Mucosa of descending colon (tissue), 3 donors: ENCODE results near the gene CEND1. TPM values are rescaled to one million over a fixed set of nuclear protein-coding genes. Genes with fewer than 3 reads are reported as not detected.

ENCODE experiments used
- ATAC-seq: fragments of 200-7000 bp; cut with Tn5 transposase; one replicate; pipeline ENCODE4 v1.9.1; 2020; ENCODE audit warnings: mild to moderate bottlenecking, moderate library complexity
- DNase-seq, 3 donors: peaks; one replicate each; pipeline ENCODE4 v3.0.0-alpha.2; 2020
- H3K36me3 ChIP-seq: fragments of 200-600 bp; one replicate; pipeline ENCODE4 v1.8.0; 2021; ENCODE audit warnings: low read depth, mild to moderate bottlenecking
- H3K4me1 ChIP-seq: fragments of 200-600 bp; one replicate; pipeline ENCODE4 v1.8.0; 2021; ENCODE audit warnings: low read depth, mild to moderate bottlenecking
- H3K4me3 ChIP-seq: fragments of 200-600 bp; one replicate; pipeline ENCODE4 v1.8.0; 2021; ENCODE audit warnings: mild to moderate bottlenecking
- H3K9me3 ChIP-seq: fragments of 200-600 bp; one replicate; pipeline ENCODE4 v1.8.0; 2021; ENCODE audit warnings: mild to moderate bottlenecking
- intact Hi-C, 2 donors: fragments of 100-400 bp; cut with DNase I in 1 of 2; cut with micrococcal nuclease in 1 of 2; formaldehyde crosslinking; loops; one replicate each; pipeline versions ENCODE4 v1.11.0 to v1.11.1; 2022; cut with DNase I, micrococcal nuclease
- total RNA-seq, 3 donors: library from RNA; stranded (reverse); fragmentation: NEBNext Ultra II Directional in 2 of 3; extraction: Animal tissue kit (Norgen Biotek cat#: 25700) in 2 of 3; gene quantifications; one replicate each; pipeline versions ENCODE4 v1.2.1 to v1.2.4, GENCODE V29; 2021 to 2023
- TF ChIP-seq, protein P1 (sequence below): fragments of 200-600 bp; IDR thresholded peaks from one replicate; pipeline ENCODE4 v1.8.0; 2022; ENCODE audit warnings: antibody characterized with exemption, mild to moderate bottlenecking
- donor health status: DM: no; HTN: no; CAD: no; lungs with moderate emphysema.
- donor health status: DM: no; HTN: no; CAD: no.
- donor health status: DM: no; HTN: yes; CAD: no.

Gene CEND1
- total RNA-seq, 3 donors from 2014 or later: 0.34 to 2.2 TPM; not detected in 1

DNA sequence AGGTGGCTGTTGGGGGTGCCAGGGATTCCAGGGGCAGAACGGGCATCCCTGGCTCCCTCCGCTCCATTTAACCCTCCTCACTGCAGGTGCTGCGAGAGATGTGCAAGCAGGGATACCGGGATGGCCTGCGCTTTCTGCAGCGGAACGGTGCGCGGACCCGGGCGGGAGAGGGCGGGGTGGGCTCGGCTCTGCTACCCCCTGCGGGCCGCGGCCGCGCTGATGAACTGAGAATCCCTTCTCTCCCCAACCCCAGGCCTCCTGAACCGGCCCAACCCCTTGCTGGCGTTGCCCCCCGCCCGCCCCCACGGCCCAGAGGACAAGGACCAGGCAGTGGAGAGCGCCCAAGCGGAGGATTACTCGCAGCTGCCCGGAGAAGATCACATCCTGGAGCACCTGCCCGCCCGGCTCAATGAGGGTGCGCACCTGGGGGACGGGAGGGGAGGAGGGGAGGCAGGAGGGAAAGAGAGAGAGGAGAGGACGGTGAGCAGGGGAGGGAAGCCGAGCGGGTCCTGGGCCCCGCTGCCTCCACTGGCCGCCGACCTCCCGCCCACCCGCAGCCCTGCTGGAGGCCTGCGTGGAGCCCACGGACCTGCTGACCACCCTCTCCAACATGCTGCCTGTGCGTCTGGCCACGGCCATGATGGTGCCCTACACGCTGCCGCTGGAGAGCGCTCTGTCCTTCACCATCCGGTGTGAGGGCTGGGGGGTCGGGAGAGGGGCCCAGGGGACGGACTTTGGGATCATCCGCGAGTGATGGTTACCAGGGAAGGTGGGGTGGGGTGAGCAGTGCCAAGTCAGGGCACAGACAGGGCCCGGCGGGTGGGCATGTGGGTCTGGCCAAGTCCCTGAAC is 33.8 kb upstream of the CEND1 start:
- intact Hi-C loops: no loop called here
- no peaks in the 10 kb centered on the region for H3K36me3 ChIP-seq
- ATAC-seq (no peak), DNase-seq (peak in 1 of 3 donors; percentile 54)
- H3K4me1 ChIP-seq: peaks cover 61% of the 10 kb centered on the region
- no peaks in the 10 kb centered on the region for H3K9me3 ChIP-seq
- TF ChIP-seq, protein P1, sequence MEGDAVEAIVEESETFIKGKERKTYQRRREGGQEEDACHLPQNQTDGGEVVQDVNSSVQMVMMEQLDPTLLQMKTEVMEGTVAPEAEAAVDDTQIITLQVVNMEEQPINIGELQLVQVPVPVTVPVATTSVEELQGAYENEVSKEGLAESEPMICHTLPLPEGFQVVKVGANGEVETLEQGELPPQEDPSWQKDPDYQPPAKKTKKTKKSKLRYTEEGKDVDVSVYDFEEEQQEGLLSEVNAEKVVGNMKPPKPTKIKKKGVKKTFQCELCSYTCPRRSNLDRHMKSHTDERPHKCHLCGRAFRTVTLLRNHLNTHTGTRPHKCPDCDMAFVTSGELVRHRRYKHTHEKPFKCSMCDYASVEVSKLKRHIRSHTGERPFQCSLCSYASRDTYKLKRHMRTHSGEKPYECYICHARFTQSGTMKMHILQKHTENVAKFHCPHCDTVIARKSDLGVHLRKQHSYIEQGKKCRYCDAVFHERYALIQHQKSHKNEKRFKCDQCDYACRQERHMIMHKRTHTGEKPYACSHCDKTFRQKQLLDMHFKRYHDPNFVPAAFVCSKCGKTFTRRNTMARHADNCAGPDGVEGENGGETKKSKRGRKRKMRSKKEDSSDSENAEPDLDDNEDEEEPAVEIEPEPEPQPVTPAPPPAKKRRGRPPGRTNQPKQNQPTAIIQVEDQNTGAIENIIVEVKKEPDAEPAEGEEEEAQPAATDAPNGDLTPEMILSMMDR: no peak
- no peak overlapping the region for H3K4me3 ChIP-seq

DNA sequence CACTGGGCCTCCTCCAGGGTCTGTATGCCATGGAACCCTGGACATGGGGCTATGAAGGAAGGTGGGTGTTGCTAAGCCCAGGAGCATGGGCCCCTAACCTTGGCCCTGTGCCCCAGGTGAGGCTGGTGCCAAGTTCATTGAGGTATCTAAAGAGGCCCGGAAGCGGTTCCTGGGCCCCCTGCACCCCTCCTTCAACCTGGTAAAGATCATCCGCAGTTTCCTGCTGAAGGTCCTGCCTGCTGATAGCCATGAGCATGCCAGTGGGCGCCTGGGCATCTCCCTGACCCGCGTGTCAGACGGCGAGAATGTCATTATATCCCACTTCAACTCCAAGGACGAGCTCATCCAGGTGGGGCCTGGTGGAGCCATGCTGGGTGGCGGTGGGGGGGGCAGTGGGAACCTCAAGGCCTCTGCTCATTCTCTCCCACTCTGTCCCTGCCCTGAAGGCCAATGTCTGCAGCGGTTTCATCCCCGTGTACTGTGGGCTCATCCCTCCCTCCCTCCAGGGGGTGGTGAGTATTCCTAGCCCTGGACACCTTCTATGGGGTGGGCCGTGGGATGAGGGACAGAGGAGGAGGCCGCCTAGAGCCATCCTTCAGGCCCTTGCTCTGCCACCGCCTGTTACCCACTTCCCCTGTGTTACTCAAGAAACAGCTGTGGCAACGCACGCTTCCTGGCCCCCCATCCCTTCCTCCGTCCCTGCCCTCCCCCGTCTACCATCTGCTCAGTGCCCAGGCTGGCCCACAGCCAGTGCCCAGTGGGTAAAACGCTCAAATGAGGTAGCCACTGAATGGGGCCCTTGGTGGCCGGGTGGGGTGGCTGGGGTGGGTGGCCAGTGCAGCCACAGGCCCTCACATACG is 31.9 kb upstream of the CEND1 start:
- intact Hi-C loops: no loop called here
- no peak for ATAC-seq
- Histone ChIP-seq H3K36me3 (no peaks in the 10 kb centered on the region), H3K9me3 (no peaks in the 10 kb centered on the region), H3K4me3 (no peak overlapping the region), H3K4me1 (peaks cover 55% of the 10 kb centered on the region)
- DNase-seq: peak in 1 of 3 donors; percentile 68
- TF ChIP-seq, protein P1: no peak

DNA sequence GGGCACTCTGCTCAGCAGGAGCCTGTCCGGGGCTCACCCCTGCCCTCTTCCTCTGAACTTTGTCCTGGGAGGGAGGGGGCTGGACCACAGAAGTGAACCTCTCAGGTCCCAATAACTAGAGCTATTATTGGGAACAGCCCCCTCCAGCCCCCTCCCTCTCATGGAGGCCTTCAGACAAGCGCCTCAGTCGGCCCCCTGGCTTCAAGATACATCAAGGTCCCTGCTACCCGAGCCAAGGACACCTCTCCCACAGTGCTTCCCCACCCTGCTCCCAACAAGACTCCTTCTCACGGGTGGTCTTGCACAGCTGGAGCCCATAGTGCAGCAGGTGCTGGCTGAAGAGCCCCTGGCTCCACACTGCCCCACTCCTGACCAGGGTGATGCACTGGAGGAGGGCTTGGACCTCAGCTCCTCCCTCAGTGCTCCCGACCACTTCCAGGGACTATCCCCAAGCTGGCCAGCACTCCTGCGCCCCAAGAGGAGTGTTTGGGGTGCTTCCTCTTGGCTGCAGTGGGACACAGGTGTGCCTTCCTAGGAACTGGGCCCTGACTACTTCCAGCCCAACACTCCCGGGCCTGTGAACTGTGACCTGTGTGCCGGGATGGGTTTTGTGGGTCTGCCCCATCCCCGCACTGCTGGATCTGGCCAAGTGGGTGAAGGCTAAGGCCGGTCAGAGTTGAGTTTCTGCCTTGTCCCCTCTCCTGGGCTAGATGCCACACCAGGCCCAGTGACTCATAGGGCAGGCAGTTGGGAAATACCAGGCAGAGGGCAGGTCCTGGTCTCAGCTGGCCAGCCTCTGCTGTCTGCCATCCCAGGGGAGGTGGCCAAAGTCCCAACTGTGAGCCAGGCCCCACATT is 31.0 kb upstream of the CEND1 start:
- ATAC-seq: peak; percentile 36
- Histone ChIP-seq H3K4me1 (peaks cover 46% of the 10 kb centered on the region), H3K36me3 (no peaks in the 10 kb centered on the region), H3K9me3 (no peaks in the 10 kb centered on the region), H3K4me3 (peak overlapping the region; percentile 85)
- DNase-seq: peak; percentile 67 to 83 (median 75)
- intact Hi-C loops: no loop called here
- TF ChIP-seq, protein P1: no peak

DNA sequence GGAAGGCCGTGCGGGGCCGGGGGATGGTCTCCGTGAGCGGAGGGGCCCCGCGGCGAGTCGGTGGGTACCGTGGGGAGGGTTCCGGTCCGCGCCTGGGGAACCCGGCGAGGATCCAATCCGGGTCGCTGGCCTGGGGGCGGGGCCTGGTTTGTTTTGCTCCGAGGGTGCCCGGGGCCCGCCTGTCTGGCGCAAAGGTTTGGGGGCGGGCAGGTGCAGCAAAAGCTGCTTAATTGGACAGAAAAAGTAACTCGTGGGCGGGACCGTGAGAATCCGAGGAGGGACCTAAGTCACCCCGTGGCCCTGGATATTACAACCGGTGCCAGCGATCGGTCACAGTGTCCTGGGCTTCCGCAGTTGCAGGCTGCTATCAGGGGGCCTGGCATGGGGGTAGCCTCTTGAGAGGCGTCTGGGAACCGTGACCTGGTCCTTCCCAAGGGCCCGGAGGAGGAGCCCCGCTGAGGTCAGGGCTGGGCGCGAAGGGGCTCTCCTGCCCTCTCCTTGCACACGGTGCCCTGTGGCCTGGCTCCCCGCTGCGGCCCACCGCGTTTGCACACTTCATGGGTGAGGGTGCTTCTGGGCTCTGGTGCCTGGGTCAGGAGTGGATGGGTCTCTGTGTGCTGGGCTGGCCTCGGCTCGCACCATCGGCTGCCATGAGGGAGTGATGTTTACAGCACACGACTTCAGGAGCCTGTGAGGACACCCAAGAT is 30.2 kb upstream of the CEND1 start:
- no peaks in the 10 kb centered on the region for H3K36me3 ChIP-seq
- TF ChIP-seq, protein P1: no peak
- H3K9me3 ChIP-seq: no peaks in the 10 kb centered on the region
- DNase-seq (peak; percentile 95 to 97 (median 97)), ATAC-seq (peak; percentile 73)
- intact Hi-C loops: no loop called here
- peak overlapping the region; percentile 85 for H3K4me3 ChIP-seq
- peaks cover 40% of the 10 kb centered on the region for H3K4me1 ChIP-seq
